WTC11 (cell line): ENCODE data around the gene MRFAP1L1. TPM values are rescaled to one million over a fixed set of nuclear protein-coding genes. Genes with fewer than 3 reads are reported as not detected.

Experiments
- ATAC-seq: fragments of 200-7000 bp; cut with Tn5 transposase; 2 replicates; pipeline ENCODE4 v1.10.0; 2021; ENCODE audit warnings: mild to moderate bottlenecking, moderate library complexity
- CTCF ChIA-PET: fragments of 300-600 bp; sonication (Branson Sonifier 250); formaldehyde crosslinking; loops from one replicate; lab custom pipeline; 2021; ENCODE audit warnings: antibody characterized with exemption; lab: Charles Lee
- POLR2A ChIA-PET: fragments of 350-600 bp; sonication (Branson Sonifier 250); formaldehyde crosslinking; loops from one replicate; lab custom pipeline; 2021; ENCODE audit warnings: antibody characterized with exemption; lab: Charles Lee
- DNase-seq: peaks from one replicate; pipeline ENCODE4 v3.0.0; 2021; ENCODE audit warnings: low spot score
- H3K27ac Mint-ChIP-seq: 2 replicates; pipeline ENCODE4 v1.8.0; 2021; ENCODE audit warnings: mixed read lengths
- H3K27me3 Mint-ChIP-seq: 2 replicates; pipeline ENCODE4 v1.8.0; 2021; ENCODE audit warnings: low read depth, mild to moderate bottlenecking, moderate library complexity, mixed read lengths
- H3K36me3 Mint-ChIP-seq: 2 replicates; pipeline ENCODE4 v1.8.0; 2021; ENCODE audit warnings: mixed read lengths
- H3K4me1 Mint-ChIP-seq: 2 replicates; pipeline ENCODE4 v1.8.0; 2022; ENCODE audit warnings: mixed read lengths
- H3K4me3 Mint-ChIP-seq: 2 replicates; pipeline ENCODE4 v1.8.0; 2021; ENCODE audit warnings: mild to moderate bottlenecking, moderate library complexity, mixed read lengths
- H3K9me3 Mint-ChIP-seq: 2 replicates; pipeline ENCODE4 v1.8.0; 2021; ENCODE audit warnings: mixed read lengths
- ESRRA ChIP-seq: sonication (generic); formaldehyde crosslinking; IDR thresholded peaks from 2 replicates; pipeline ENCODE4 v1.8.1; 2022; ENCODE audit warnings: mild to moderate bottlenecking, missing genetic modification reagents, borderline replicate concordance
- GRHL2 ChIP-seq: fragments of 250-450 bp; sonication (Bioruptor Pico); IDR thresholded peaks from 2 replicates; pipeline ENCODE4 v1.8.0; 2022; ENCODE audit warnings: mild to moderate bottlenecking, moderate library complexity; ENCODE audit not compliant: insufficient replicate concordance, severe bottlenecking
- MXD4 ChIP-seq: fragments of 250-450 bp; sonication (Bioruptor Pico); IDR thresholded peaks from 2 replicates; pipeline ENCODE4 v1.8.0; 2021; ENCODE audit warnings: mild to moderate bottlenecking, moderate library complexity, borderline replicate concordance
- NFATC4 ChIP-seq: fragments of 250-450 bp; sonication (Bioruptor Pico); IDR thresholded peaks from 2 replicates; pipeline ENCODE4 v1.9.0; 2021; ENCODE audit warnings: mild to moderate bottlenecking
- NFE2L1 ChIP-seq: sonication (generic); formaldehyde crosslinking; IDR thresholded peaks from 2 replicates; pipeline ENCODE4 v1.8.1; 2023; ENCODE audit warnings: missing genetic modification reagents
- OVOL2 ChIP-seq: fragments of 250-450 bp; sonication (Bioruptor Pico); IDR thresholded peaks from 2 replicates; pipeline ENCODE4 v1.9.0; 2021; ENCODE audit warnings: mild to moderate bottlenecking, borderline replicate concordance
- PRRX2 ChIP-seq: fragments of 250-450 bp; sonication (Bioruptor Pico); IDR thresholded peaks from 2 replicates; pipeline ENCODE4 v1.8.0; 2021; ENCODE audit warnings: mild to moderate bottlenecking
- SMAD4 ChIP-seq: sonication (generic); formaldehyde crosslinking; IDR thresholded peaks from 2 replicates; pipeline ENCODE4 v1.8.0; 2022; ENCODE audit warnings: mild to moderate bottlenecking, missing genetic modification reagents
- SOX15 ChIP-seq: fragments of 250-450 bp; sonication (Bioruptor Pico); IDR thresholded peaks from 2 replicates; pipeline ENCODE4 v1.9.0; 2021; ENCODE audit warnings: mild to moderate bottlenecking
- TCF7 ChIP-seq: sonication (generic); formaldehyde crosslinking; IDR thresholded peaks from 2 replicates; pipeline ENCODE4 v1.8.0; 2022; ENCODE audit warnings: mild to moderate bottlenecking, low read depth, missing genetic modification reagents, moderate library complexity
- ZNF219 ChIP-seq: sonication (generic); formaldehyde crosslinking; IDR thresholded peaks from 2 replicates; pipeline ENCODE4 v1.8.0; 2023; ENCODE audit warnings: missing genetic modification reagents, mild to moderate bottlenecking, borderline replicate concordance
- ZNF263 ChIP-seq: sonication (generic); formaldehyde crosslinking; IDR thresholded peaks from 2 replicates; pipeline ENCODE4 v1.8.1; 2022; ENCODE audit warnings: low read depth, mild to moderate bottlenecking, moderate library complexity, missing genetic modification reagents
- ZNF423 ChIP-seq: fragments of 250-450 bp; sonication (Bioruptor Pico); IDR thresholded peaks from 2 replicates; pipeline ENCODE4 v2.1.2; 2022; ENCODE audit warnings: mild to moderate bottlenecking, moderate library complexity
- total RNA-seq: library from RNA; stranded (reverse); gene quantifications from 3 replicates; pipeline ENCODE4 v1.2.3, GENCODE V29; 2021
- TF ChIP-seq, protein P1 (sequence below): sonication (generic); formaldehyde crosslinking; IDR thresholded peaks from 2 replicates; pipeline ENCODE4 v1.8.1; 2023; ENCODE audit warnings: mild to moderate bottlenecking, moderate library complexity, missing genetic modification reagents
- TF ChIP-seq, protein P2 (sequence below): sonication (generic); formaldehyde crosslinking; IDR thresholded peaks from 2 replicates; pipeline ENCODE4 v1.8.1; 2022; ENCODE audit warnings: mild to moderate bottlenecking, moderate library complexity, missing genetic modification reagents
- TF ChIP-seq, protein P3 (sequence below): sonication (generic); formaldehyde crosslinking; conservative IDR thresholded peaks from 2 replicates; pipeline ENCODE4 v1.8.1; 2022; ENCODE audit warnings: mild to moderate bottlenecking, missing genetic modification reagents
- TF ChIP-seq, protein P4 (sequence below): sonication (generic); formaldehyde crosslinking; IDR thresholded peaks from 2 replicates; pipeline ENCODE4 v1.8.0; 2023; ENCODE audit warnings: mild to moderate bottlenecking, missing genetic modification reagents
- TF ChIP-seq, protein P5 (sequence below): sonication (generic); formaldehyde crosslinking; IDR thresholded peaks from 2 replicates; pipeline ENCODE4 v1.8.0; 2023; ENCODE audit warnings: missing genetic modification reagents, mild to moderate bottlenecking, borderline replicate concordance
- TF ChIP-seq, protein P6 (sequence below): fragments of 250-450 bp; sonication (Bioruptor Pico); IDR thresholded peaks from 2 replicates; pipeline ENCODE4 v1.9.0; 2021; ENCODE audit warnings: moderate library complexity, mild to moderate bottlenecking, inconsistent platforms, borderline replicate concordance

The MRFAP1L1 gene
- total RNA-seq, 1 experiment from 2014 or later, result 54.4 TPM

DNA sequence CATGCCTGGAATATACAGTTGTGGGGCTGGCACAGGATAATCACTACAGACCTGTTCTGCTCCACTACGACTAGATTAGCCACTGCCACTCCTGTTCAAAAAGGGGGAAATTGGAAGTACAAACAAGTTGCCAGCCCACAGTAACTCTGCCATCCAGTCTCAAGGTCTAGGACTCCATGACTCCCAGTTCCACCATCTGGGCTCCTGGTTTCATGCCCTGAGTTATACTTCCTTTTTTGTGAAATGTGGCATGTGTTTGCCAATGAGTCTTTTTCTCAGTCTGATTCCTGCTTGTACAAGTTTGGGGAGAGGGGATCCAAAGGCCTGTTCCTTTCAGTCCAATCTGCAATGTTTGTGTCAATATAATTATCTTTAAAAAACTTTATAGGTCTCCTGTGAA lies 5.3 kb upstream of the MRFAP1L1 start (continued):
- TF ChIP-seq SMAD4 (no peak), MXD4 (CRISPR knock-in tag) (no peak), ZNF423 (CRISPR knock-in tag) (no peak)
- TF ChIP-seq, protein P1, sequence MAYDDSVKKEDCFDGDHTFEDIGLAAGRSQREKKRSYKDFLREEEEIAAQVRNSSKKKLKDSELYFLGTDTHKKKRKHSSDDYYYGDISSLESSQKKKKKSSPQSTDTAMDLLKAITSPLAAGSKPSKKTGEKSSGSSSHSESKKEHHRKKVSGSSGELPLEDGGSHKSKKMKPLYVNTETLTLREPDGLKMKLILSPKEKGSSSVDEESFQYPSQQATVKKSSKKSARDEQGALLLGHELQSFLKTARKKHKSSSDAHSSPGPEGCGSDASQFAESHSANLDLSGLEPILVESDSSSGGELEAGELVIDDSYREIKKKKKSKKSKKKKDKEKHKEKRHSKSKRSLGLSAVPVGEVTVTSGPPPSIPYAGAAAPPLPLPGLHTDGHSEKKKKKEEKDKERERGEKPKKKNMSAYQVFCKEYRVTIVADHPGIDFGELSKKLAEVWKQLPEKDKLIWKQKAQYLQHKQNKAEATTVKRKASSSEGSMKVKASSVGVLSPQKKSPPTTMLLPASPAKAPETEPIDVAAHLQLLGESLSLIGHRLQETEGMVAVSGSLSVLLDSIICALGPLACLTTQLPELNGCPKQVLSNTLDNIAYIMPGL, result no peak
- TF ChIP-seq, protein P2, sequence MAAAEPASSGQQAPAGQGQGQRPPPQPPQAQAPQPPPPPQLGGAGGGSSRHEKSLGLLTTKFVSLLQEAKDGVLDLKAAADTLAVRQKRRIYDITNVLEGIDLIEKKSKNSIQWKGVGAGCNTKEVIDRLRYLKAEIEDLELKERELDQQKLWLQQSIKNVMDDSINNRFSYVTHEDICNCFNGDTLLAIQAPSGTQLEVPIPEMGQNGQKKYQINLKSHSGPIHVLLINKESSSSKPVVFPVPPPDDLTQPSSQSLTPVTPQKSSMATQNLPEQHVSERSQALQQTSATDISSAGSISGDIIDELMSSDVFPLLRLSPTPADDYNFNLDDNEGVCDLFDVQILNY, result no peak
- TF ChIP-seq, protein P3, sequence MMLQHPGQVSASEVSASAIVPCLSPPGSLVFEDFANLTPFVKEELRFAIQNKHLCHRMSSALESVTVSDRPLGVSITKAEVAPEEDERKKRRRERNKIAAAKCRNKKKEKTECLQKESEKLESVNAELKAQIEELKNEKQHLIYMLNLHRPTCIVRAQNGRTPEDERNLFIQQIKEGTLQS (CRISPR knock-in tag), result no peak

DNA sequence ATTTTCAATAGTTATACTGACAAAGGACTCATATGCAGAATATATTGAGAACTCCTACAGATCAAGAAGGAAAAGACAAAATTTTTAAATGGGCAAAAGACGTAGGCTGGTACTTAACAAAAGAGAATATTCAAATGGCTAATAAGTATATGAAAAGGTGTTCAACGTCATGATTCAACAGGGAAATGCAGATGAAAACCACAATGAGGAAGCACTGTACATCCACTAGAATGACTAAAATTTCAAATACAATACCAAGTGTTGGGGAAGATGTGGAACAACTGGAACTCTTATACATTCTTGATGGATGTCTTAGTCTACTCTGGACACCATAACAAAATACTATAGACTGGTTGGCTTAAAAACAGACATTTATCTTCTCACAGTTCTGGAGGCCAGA lies 1.3 kb upstream of the MRFAP1L1 start:
- H3K4me1 Mint-ChIP-seq, result peaks cover 30% of the 10 kb centered on the region
- 0 out of 2 replicates have a peak overlapping the region, but pooled peaks have one; percentile 98 for H3K4me3 Mint-ChIP-seq
- CTCF ChIA-PET, result no interaction called here
- no peak for DNase-seq
- ATAC-seq, result no peak
- peaks cover 4% of the 10 kb centered on the region for H3K9me3 Mint-ChIP-seq
- H3K36me3 Mint-ChIP-seq, result peaks cover 21% of the 10 kb centered on the region
- TF ChIP-seq TCF7, result no peak
- no peak for TF ChIP-seq MXD4 (CRISPR knock-in tag)
- TF ChIP-seq GRHL2 (CRISPR knock-in tag), result no peak
- TF ChIP-seq NFATC4, result no peak
- no peak for TF ChIP-seq ZNF219 (CRISPR knock-in tag)
- no peak for TF ChIP-seq ZNF263 (CRISPR knock-in tag)
- TF ChIP-seq, protein P2, result no peak
- TF ChIP-seq NFE2L1 (CRISPR knock-in tag), result no peak
- TF ChIP-seq PRRX2 (CRISPR knock-in tag), result no peak
- no peak for TF ChIP-seq ZNF423 (CRISPR knock-in tag)
- TF ChIP-seq OVOL2 (CRISPR knock-in tag), result no peak
- TF ChIP-seq, protein P1, result no peak
- TF ChIP-seq SOX15 (CRISPR knock-in tag), result no peak
- TF ChIP-seq, protein P4, sequence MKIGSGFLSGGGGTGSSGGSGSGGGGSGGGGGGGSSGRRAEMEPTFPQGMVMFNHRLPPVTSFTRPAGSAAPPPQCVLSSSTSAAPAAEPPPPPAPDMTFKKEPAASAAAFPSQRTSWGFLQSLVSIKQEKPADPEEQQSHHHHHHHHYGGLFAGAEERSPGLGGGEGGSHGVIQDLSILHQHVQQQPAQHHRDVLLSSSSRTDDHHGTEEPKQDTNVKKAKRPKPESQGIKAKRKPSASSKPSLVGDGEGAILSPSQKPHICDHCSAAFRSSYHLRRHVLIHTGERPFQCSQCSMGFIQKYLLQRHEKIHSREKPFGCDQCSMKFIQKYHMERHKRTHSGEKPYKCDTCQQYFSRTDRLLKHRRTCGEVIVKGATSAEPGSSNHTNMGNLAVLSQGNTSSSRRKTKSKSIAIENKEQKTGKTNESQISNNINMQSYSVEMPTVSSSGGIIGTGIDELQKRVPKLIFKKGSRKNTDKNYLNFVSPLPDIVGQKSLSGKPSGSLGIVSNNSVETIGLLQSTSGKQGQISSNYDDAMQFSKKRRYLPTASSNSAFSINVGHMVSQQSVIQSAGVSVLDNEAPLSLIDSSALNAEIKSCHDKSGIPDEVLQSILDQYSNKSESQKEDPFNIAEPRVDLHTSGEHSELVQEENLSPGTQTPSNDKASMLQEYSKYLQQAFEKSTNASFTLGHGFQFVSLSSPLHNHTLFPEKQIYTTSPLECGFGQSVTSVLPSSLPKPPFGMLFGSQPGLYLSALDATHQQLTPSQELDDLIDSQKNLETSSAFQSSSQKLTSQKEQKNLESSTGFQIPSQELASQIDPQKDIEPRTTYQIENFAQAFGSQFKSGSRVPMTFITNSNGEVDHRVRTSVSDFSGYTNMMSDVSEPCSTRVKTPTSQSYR (CRISPR knock-in tag), result no peak
- TF ChIP-seq ESRRA (CRISPR knock-in tag), result no peak
- TF ChIP-seq, protein P5, sequence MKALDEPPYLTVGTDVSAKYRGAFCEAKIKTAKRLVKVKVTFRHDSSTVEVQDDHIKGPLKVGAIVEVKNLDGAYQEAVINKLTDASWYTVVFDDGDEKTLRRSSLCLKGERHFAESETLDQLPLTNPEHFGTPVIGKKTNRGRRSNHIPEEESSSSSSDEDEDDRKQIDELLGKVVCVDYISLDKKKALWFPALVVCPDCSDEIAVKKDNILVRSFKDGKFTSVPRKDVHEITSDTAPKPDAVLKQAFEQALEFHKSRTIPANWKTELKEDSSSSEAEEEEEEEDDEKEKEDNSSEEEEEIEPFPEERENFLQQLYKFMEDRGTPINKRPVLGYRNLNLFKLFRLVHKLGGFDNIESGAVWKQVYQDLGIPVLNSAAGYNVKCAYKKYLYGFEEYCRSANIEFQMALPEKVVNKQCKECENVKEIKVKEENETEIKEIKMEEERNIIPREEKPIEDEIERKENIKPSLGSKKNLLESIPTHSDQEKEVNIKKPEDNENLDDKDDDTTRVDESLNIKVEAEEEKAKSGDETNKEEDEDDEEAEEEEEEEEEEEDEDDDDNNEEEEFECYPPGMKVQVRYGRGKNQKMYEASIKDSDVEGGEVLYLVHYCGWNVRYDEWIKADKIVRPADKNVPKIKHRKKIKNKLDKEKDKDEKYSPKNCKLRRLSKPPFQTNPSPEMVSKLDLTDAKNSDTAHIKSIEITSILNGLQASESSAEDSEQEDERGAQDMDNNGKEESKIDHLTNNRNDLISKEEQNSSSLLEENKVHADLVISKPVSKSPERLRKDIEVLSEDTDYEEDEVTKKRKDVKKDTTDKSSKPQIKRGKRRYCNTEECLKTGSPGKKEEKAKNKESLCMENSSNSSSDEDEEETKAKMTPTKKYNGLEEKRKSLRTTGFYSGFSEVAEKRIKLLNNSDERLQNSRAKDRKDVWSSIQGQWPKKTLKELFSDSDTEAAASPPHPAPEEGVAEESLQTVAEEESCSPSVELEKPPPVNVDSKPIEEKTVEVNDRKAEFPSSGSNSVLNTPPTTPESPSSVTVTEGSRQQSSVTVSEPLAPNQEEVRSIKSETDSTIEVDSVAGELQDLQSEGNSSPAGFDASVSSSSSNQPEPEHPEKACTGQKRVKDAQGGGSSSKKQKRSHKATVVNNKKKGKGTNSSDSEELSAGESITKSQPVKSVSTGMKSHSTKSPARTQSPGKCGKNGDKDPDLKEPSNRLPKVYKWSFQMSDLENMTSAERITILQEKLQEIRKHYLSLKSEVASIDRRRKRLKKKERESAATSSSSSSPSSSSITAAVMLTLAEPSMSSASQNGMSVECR (CRISPR knock-in tag), result no peak
- TF ChIP-seq, protein P6, sequence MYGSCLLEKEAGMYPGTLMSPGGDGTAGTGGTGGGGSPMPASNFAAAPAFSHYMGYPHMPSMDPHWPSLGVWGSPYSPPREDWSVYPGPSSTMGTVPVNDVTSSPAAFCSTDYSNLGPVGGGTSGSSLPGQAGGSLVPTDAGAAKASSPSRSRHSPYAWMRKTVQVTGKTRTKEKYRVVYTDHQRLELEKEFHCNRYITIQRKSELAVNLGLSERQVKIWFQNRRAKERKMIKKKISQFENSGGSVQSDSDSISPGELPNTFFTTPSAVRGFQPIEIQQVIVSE, result no peak
- POLR2A ChIA-PET, result no interaction called here
- H3K27ac Mint-ChIP-seq, result no peak overlapping the region
- H3K27me3 Mint-ChIP-seq, result peaks cover 42% of the 10 kb centered on the region
